Kidney capillary endothelial cell (primary cell): ENCODE data around the gene CYP2W1.
A peak's percentile ranks its signal among the peaks of the same experiment; 100 is the strongest.

Experiments used
- DNase-seq: peaks from one replicate; pipeline ENCODE4 v3.0.0-alpha.2; 2018; ENCODE audit warnings: low spot score

Gene CYP2W1

GRCh38 chr7:983616-984071 is 663 bp downstream of the CYP2W1 start:
- DNase-seq, result no peak

GRCh38 chr7:984361-985126 is 1.6 kb downstream of the CYP2W1 start:
- no peak for DNase-seq

DNA sequence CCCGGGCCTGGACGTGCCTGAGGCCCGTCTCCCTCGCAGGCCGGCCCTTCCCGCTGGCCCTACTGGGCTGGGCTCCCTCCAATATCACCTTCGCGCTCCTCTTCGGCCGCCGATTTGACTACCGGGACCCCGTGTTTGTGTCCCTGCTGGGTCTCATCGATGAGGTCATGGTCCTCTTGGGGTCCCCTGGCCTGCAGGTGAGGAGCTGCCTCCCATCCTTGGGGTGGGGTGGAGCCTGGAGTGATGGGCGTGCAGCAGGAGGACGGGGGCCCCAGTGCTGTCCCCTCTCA is 2.1 kb downstream of the CYP2W1 start:
- DNase-seq, result no peak

GRCh38 chr7:985915-986741 is 3.1 kb downstream of the CYP2W1 start:
- peak; percentile 68 for DNase-seq

GRCh38 chr7:986766-987751 is 4.1 kb downstream of the CYP2W1 start:
- no peak for DNase-seq

DNA sequence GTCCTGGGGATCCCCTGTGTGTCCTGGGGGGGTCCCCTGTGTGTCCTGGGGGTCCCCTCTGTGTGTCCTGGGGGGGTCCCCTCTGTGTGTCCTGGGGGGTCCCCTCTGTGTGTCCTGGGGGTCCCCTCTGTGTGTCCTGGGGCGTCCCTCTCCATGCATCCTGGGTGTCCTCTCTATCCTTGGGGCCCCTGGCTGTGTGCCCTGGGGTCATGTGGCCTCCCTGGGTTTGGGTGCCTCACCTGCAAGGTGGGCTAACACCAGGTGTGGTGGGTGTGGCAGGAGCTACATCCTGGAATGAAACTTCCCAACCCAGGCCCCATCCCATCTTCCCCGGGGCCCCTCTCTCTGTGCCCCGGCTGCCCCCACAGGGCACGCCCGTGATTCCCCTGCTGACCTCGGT is 4.9 kb downstream of the CYP2W1 start:
- no peak for DNase-seq

GRCh38 chr7:988426-988911 is 5.5 kb downstream of the CYP2W1 start:
- no peak for DNase-seq

DNA sequence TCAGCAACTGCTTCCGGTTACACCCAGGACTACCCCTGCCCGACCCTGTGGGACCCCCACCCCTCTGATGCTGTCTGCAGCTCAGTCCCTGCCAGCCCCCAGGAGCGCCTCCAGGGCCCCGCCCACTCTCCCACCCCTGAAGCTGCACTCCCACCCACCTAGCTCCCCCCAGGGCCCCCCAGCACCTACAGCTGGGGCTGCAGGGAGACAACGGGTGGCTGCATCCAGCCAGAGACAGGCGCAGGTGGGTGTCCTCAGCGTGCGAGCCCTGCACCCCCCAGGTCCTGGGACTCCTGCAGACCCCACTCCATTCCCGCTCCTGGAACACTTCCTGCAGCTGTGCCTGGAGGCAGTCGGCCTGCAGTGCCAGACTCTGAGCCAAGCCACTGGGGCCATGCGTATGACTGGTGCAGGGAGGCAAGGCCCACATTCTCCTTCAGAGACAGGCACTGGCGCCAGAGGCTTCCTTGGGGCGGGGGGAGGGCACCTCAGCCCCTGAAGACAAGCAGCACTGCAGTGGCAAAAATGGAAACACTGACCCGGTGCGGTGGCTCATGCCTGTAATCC is 6.1 kb downstream of the CYP2W1 start:
- DNase-seq, result no peak

DNA sequence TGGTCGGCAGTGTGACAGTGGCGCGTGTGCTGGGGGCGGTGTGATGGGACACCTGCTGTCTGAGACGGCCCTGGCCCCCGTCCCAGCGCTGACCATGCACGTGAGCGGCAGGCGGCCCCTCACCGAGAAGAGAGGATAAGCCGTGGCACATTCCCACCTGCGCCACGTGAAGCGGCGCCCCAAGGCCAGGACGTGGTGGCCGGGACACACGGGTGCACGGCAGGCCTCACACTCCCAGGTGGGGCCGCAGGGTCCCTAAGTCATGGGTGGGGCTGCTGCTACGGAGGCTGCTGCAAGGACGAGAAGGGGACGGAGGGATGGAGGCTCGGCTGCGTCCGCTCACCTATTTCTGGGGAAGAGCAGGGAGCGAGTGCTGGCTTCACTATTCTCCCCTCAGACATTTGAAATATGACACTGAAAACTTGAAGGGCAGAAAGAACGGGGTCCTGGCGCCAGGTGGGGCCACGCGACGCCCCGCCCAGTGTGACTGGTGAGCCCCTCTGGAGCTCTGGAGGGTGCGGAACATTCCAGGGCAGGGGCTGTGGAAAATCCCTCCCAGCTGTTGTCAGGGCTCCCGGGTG is 7.5 kb downstream of the CYP2W1 start:
- no peak for DNase-seq

DNA sequence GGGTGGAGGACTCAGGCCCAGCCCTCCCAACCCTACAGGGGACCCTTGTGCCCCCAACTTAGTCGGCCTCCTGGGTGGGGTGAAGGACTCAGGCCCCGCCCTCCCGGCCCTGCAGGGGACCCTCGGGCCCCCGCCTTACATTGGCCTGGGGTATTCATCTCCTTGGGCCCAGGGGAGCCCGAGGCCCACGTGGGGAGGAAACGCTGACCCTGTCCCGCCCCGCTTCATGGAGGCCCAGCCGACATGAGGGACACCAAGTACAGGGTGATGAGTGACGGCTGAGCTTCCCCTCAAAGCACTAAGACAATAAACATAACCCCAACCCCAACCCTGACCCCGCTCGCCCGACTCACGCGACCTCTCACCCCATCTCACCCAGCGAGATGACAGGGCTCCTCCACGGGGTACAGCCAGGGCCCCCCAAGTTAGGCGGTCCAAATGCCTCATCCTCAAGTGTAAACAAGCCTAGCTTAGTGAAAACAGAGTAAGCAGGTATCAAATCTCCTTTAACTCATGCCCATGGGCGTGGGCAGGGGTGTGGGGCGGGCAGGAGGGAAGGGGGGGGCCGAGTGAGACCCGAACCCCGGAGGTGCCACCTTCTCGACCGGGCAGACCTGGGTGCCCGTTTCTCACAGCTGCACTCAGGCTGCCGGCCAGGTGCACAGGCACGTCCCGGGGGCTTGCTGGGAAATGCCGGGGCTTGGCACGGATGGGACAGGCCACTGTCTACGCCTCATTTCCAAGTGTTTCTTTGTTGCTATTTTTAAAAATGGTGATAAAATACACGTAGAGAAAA is 8.2 kb downstream of the CYP2W1 start:
- no peak for DNase-seq

DNA sequence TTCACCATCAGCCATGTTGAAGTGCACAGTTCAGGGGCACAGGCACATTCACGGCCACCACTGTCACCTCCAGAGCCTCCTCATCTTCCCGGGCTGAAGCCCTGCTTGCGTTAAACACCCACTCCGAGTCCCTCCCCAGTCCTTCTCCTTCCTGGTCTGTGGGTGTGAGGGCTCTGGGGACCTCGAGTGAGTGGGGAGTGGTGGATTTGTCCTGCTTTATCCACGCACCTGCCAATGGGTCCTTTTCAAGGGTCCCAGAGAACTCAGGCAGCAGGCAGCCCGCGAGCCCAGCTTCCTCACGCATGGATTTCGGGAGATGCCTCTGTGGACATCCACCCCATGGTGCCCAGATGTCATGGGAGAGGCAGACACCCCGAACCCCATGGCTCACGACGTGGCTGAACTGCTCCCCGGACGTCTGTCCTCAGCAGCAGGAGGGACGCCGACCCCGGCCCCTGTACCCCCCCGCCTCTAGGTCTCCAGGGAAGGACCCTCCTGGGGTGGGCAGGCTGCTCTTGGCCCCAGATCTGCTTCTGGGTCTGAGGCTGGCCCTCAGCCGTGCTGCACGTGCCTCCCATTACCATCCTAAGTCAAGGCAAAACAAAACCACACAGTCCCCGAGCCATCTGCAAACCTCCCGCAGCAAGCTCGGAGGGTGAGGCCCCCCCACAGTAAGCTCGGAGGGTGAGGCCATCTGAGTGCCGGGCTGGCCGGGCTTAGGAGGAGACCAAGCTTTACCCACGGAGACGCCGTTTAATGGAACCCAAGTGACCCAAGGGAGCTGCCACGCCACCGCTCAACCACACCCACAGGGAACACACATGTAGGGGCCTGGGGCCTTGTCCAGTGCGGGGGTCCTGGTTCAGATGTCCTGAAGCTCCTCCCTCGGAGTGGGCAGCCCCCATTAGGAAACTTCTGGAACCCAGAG is 9.0 kb downstream of the CYP2W1 start:
- DNase-seq, result no peak

DNA sequence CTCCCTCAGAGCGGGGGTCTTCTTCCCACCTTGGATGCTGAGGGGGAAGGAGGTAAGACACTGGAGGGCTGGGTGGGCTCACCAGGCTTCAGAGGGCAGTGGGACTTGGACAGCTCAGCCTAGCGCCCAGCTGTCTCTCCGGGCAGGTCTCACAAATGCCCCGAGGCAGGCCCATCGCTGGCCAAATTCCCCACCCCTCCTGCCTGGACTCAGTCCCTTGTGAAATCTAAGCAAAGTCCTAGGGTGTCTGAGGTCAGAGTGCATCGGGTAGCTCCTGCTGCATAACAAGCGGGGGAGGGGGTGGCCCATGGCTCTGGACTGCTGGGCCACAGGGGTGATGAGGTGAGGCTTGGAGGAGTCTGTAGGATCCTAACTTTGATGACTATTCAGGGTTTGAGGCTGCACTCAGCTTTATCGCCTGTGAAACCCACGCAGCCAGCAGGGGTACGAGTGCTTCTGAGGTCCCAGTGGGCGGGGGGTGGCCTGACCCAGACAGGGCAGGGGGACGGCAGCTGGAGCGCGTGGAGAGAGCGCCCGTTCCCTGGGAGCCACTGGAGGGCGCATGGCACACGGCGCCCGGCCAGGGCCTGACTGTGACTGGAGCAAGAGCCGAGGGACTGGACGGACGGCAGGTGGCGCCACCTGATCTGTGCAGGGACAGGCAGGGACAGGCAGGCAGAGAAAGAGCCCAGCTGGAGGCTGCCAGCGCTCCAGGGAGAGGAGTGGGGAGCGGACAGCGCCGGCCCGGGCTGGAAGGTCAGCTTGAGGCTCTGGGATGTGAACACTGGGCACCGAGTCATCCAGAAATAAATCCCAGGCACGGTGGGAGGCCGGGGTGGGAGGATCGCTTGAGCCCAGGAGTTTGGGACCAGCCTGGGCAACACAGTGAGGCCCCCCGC is 10.0 kb downstream of the CYP2W1 start:
- DNase-seq, result peak; percentile 91

- no peak for DNase-seq
Observed at GRCh38 chr7:994592-995308, 11.8 kb downstream of the CYP2W1 start.

DNA sequence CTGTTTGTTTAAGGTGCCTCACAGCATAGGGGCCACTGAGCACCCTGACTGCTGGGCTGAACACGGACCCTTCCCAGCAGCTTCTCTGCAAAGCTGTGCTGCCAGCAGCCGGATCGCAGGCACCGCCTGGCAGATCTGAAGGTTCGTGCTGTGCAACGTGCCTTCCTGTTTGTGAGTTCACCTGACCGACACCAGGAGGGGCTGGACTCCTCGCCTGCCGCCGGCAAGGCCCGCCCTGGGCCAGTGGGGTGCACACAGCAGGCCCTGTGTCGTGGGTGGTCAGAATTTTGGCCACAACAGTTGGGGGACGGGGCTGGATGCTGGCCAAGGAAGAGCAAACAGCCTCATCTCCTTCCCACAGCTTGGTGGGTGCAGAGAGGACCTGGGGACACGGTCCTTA is 12.6 kb downstream of the CYP2W1 start:
- no peak for DNase-seq

- no peak for DNase-seq
Observed at GRCh38 chr7:996079-996872, 13.3 kb downstream of the CYP2W1 start.

GRCh38 chr7:997404-998395 is 14.7 kb downstream of the CYP2W1 start:
- no peak for DNase-seq
